GM23338 (cell line): ENCODE results near the gene ROBO1.

Experiments used
- EZH2 ChIP-seq: fragments of 200-600 bp; sonication (generic); IDR thresholded peaks from one replicate; pipeline ENCODE4 v1.8.0; 2017; ENCODE audit warnings: antibody characterized with exemption, mild to moderate bottlenecking, low read depth; ENCODE audit not compliant: unreplicated experiment
- JUNB ChIP-seq: IDR thresholded peaks from one replicate; pipeline ENCODE4 v1.6.1; 2016; ENCODE audit warnings: antibody characterized with exemption; ENCODE audit not compliant: unreplicated experiment
- NANOG ChIP-seq: IDR thresholded peaks from 2 replicates; pipeline ENCODE4 v1.6.1; 2016; ENCODE audit warnings: antibody characterized with exemption, borderline replicate concordance
- POLR2AphosphoS5 ChIP-seq: IDR thresholded peaks from 2 replicates; pipeline ENCODE4 v1.6.1; 2016; ENCODE audit warnings: antibody characterized with exemption, low read depth
- ZNF114 ChIP-seq: fragments of 250-450 bp; sonication (Bioruptor Pico); IDR thresholded peaks from 2 replicates; pipeline ENCODE4 v1.5.0; 2020; ENCODE audit warnings: mild to moderate bottlenecking, moderate library complexity
- ZNF331 ChIP-seq: fragments of 250-450 bp; sonication (Bioruptor Pico); IDR thresholded peaks from 2 replicates; pipeline ENCODE4 v1.5.0; 2020; ENCODE audit warnings: low read depth, mild to moderate bottlenecking, moderate library complexity
- TF ChIP-seq, protein P1 (sequence below), 2 experiments: fragments of 200-600 bp in 1 of 2; sonication (generic) in 1 of 2; conservative IDR thresholded peaks; 2 replicates each; pipeline versions ENCODE4 v1.5.1 to v1.6.1; 2016 to 2017; ENCODE audit warnings: antibody characterized with exemption in 2 of 2, low read depth in 2 of 2, mild to moderate bottlenecking in 2 of 2, moderate library complexity in 1 of 2

DNA sequence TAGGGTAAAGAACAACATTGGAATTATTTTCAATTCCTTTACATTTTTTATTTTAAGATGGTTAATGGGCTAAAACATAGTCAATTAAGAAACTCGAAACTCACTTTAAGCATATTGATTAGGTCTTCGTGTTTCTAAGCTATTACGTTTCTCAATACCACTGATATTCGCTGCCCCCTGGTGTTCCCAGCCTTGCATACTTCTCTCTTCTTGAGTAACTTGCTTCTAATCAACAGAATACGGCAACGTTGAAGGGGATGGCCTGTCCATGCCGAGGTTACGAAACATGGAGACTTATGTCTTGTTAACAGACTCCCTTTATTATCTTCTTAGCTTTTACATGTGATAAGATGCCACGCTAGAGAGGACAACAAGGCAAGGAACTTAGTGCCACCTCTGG, 43.6 kb downstream of the ROBO1 start:
- TF ChIP-seq POLR2AphosphoS5 (no peak), NANOG (no peak), EZH2 (no peak), ZNF114 (CRISPR knock-in tag) (no peak), JUNB (no peak), ZNF331 (CRISPR knock-in tag) (no peak)
- TF ChIP-seq, protein P1, sequence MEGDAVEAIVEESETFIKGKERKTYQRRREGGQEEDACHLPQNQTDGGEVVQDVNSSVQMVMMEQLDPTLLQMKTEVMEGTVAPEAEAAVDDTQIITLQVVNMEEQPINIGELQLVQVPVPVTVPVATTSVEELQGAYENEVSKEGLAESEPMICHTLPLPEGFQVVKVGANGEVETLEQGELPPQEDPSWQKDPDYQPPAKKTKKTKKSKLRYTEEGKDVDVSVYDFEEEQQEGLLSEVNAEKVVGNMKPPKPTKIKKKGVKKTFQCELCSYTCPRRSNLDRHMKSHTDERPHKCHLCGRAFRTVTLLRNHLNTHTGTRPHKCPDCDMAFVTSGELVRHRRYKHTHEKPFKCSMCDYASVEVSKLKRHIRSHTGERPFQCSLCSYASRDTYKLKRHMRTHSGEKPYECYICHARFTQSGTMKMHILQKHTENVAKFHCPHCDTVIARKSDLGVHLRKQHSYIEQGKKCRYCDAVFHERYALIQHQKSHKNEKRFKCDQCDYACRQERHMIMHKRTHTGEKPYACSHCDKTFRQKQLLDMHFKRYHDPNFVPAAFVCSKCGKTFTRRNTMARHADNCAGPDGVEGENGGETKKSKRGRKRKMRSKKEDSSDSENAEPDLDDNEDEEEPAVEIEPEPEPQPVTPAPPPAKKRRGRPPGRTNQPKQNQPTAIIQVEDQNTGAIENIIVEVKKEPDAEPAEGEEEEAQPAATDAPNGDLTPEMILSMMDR (conservative IDR thresholded peaks at IDR 0.05; ENCODE audit: low read depth in 2 of 2), result peak; percentile 60 to 73
